Loucy (cell line): ENCODE measurements around the gene CBX7.
A peak's percentile ranks its signal among the peaks of the same experiment; 100 is the strongest.

Source experiments
- CTCF ChIP-seq: fragments of 200-600 bp; sonication (generic); conservative IDR thresholded peaks from 2 replicates; pipeline ENCODE4 v1.5.1; 2014; ENCODE audit warnings: mild to moderate bottlenecking, antibody characterized with exemption, low read length
- EZH2phosphoT487 ChIP-seq: fragments of 200-600 bp; IDR thresholded peaks from 2 replicates; pipeline ENCODE4 v1.6.1; 2018; ENCODE audit warnings: antibody characterized with exemption, mild to moderate bottlenecking, moderate library complexity, borderline replicate concordance

GRCh38 chr22:39170825-39171622 is 18.5 kb upstream of the CBX7 start:
- TF ChIP-seq CTCF (peak; percentile 90), EZH2phosphoT487 (no peak)
